Fibroblast of pulmonary artery (primary cell): ENCODE data around the gene GPR173.
A peak's percentile ranks its signal among the peaks of the same experiment; 100 is the strongest.

Experiments
- DNase-seq: peaks from one replicate; pipeline ENCODE4 v3.0.0-alpha.2; 2010; ENCODE audit warnings: low read depth
- H3K4me3 ChIP-seq: replicated peaks from 2 replicates; pipeline ENCODE4 v1.5.1; 2011; ENCODE audit warnings: low read depth, mild to moderate bottlenecking, control low read depth, low read length, moderate library complexity
- TF ChIP-seq, protein P1 (sequence below): IDR thresholded peaks from 2 replicates; pipeline ENCODE4 v1.5.1; 2011; ENCODE audit warnings: mild to moderate bottlenecking, control low read depth, low read length, inconsistent platforms; ENCODE audit errors: missing control alignments

The GPR173 gene

DNA sequence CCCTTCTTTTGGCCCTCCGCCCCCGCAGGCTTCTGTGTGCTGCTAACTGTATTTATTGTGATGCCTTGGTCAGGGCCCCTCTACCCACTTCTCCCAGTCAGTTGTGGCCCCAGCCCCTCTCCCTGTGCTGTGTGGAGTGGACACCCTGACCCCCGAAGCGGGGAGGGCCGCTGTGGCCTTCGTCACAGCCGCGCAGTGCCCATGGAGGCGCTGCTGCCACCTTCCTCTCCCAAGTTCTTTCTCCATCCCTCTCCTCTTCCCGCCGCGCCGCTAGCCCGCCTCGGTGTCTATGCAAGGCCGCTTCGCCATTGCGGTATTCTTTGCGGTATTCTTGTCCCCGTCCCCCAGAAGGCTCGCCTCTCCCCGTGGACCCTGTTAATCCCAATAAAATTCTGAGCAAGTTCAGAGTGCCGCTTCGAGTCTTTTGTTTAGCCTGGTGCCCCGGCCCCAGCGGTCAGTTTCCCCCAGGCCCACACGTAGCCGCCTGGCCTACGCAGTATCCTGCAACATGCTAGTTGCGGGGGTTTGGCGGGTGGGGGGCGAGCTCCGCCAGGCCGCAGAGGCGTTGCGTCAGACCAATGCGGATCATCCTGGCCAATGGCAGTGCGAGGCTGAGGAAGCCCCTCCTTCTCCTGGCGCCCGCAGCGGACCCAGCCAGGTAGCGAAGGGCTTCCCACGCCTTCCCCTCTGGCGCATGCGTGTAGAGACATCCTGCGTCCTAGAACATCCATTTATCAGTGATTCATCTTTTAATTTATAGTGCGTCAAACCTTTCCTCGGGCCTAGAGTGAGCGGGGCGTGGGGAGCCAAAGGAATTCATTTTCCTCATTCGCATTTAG, 39.8 kb downstream of the GPR173 start:
- TF ChIP-seq, protein P1, sequence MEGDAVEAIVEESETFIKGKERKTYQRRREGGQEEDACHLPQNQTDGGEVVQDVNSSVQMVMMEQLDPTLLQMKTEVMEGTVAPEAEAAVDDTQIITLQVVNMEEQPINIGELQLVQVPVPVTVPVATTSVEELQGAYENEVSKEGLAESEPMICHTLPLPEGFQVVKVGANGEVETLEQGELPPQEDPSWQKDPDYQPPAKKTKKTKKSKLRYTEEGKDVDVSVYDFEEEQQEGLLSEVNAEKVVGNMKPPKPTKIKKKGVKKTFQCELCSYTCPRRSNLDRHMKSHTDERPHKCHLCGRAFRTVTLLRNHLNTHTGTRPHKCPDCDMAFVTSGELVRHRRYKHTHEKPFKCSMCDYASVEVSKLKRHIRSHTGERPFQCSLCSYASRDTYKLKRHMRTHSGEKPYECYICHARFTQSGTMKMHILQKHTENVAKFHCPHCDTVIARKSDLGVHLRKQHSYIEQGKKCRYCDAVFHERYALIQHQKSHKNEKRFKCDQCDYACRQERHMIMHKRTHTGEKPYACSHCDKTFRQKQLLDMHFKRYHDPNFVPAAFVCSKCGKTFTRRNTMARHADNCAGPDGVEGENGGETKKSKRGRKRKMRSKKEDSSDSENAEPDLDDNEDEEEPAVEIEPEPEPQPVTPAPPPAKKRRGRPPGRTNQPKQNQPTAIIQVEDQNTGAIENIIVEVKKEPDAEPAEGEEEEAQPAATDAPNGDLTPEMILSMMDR = no peak
- peak overlapping the region; percentile 40 for H3K4me3 ChIP-seq
- DNase-seq = peak; percentile 86

DNA sequence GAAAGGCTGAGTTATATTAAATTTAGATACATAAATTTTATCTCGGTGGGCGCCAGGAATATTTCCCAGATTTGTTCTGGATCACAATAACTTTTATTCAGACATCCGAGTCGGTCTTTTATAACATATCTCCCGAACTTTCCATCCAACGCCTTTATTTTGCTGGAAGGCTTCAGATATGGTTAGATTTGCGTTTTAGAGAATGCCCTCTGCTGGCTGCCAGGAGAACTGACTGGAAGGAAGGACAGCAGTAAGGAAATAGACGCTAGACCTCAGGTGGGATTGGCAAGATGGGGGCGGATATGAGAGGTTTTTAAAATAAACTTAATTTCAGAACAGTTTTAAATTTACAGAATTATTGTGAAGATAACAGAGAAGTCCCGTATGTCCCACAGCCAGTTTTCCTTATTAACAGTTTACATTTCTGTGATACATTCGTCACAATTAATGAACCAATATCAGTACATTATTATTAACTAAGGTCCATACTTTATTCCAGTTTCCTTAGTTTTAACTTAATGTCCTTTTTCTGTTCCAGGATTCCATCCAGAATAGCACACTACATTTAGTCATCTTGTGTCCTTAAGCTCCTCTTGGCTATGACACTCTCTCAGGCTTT, 40.7 kb downstream of the GPR173 start:
- TF ChIP-seq, protein P1 = peak; percentile 75
- peak overlapping the region; percentile 40 for H3K4me3 ChIP-seq
- peak; percentile 75 for DNase-seq

DNA sequence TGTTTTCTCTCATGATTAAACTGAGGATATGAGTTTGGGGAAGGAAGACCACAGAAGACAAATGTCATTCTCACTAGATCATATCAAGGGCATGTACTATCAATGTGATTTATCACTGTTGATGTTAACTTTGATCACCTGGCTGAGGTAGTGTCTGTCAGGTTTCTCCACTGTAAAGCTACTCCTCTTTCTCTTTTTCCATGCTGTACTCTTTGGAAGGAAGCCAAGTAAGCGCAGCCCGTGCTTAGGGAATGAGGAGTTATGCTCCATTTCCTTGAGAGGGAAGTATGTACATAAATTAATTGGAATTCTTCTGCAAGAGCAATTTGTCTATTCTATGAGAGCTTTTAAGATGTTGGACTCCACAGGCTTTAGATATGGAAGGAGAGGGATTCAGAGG, 41.3 kb downstream of the GPR173 start:
- TF ChIP-seq, protein P1 = no peak
- H3K4me3 ChIP-seq = no peak overlapping the region
- no peak for DNase-seq

DNA sequence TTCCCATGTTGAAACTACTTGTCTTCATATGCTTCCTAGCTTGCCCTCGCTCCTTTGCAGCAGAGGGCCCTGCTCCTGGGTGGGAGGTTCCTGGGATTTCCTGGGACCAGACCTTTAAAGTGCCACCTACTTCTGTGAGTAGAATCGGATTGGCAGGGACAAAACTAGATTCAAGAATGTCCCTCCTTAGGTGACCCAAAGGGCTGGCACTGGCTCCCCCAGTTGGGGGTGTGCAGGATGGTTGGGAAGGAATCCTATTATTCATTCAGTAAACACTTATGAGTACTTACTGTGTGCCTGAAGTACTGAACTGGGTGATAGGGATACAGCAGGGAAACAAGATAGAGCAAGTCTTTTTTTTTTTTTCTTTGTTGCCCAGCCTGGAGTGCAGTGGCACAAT, 42.8 kb downstream of the GPR173 start:
- TF ChIP-seq, protein P1 = no peak
- DNase-seq = no peak
- no peak overlapping the region for H3K4me3 ChIP-seq

DNA sequence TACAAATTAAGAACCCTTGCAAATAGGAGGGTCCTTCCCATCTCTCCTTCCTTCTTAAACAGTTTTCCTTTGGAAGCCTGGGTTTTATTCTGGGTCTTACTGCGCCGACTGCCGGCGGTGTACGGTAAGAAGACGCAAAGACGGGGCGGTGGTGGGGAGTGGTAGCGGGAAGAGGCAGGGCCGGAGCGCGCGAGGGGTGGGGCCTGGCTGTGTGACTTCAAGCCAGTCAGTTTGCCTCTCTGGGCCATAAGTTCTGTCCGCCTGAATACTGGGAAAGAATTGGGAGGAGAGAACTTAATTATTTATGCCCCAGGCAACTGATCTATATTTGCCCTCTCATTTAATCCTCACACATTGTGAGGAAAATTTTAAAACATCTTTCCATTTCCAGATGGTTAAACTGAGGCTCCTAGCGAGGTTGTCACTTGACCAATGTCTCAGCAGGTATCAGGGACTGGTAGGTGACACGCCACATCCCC, 44.6 kb downstream of the GPR173 start:
- H3K4me3 ChIP-seq = peak overlapping the region; percentile 58
- peak; percentile 81 for DNase-seq
- TF ChIP-seq, protein P1 = peak; percentile 50

DNA sequence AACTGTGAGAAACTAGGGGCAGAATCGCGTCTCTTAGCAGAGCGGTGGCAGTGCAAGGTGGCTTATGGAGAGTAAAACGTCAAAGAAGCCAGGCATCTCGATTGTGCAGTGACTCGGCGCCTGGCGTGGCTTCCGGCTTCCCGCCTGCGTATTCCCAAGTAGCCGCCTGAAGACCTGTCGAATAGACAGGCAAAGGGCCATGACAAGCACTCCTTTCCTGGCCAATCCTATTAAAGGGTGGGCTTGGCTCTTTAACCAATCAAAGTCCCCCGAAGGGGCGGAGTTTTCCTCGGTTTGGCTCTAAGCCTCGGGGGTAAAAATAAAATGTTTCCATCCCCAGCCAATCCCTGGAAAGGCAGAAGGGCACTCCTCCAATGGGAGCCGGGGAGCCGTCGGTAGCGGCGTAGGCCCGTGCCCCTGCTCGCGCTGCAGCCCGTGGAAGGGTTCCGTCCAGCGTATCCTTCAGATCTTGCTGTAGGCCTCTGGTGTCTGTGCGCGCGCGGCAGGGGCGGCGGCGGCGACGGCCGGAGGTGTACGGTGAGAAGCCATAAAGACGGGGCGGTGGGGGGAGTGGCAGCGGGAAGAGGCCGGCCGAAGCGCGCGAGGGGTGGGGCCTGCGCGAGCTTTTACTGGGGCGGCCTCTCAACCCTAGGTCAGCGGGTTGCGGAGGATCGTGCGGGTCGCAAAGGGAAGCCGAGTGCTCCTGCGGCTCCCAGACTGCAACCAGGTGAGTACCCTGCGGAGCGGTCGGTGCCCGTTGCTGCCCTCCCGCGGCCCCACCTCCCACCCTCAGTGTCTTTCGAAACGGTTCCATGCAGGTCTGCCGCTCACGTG, 45.4 kb downstream of the GPR173 start, which contains the start of gene KANTR:
Gene KANTR (plus strand): TSS at position 395 of the 834 bp plus-strand sequence. CDS start 30,131 bp downstream, outside the sequence.
- peak; percentile 94 for DNase-seq
- TF ChIP-seq, protein P1 = no peak

More for the DNA sequence above, 45.4 kb downstream of the GPR173 start, which contains the start of gene KANTR:
- peak within 1 kb of the TSS; percentile 73 for H3K4me3 ChIP-seq
